Activated T-cell treated with anti-CD3 and anti-CD28 coated beads for 4 hours (primary cell): ENCODE data around the gene COMMD3.

ENCODE experiments used
- DNase-seq: peaks from one replicate; pipeline ENCODE4 v3.0.0-alpha.2; 2020

The COMMD3 gene

GRCh38 chr10:22368981-22369380 is 52.8 kb downstream of the COMMD3 start:
- DNase-seq, result no peak

GRCh38 chr10:22369434-22370072 is 53.4 kb downstream of the COMMD3 start:
- no peak for DNase-seq
